Lung (tissue), 12 donors: ENCODE data around the gene SLC17A3. TPM values are rescaled to one million over a fixed set of nuclear protein-coding genes. Genes with fewer than 3 reads are reported as not detected.
A peak's percentile ranks its signal among the peaks of the same experiment; 100 is the strongest.

Source experiments
- ATAC-seq: fragments of 200-7000 bp; cut with Tn5 transposase; one replicate; pipeline ENCODE4 v1.9.1; 2020; ENCODE audit warnings: moderate number of reproducible peaks; ENCODE audit not compliant: insufficient read depth, low FRiP score
- DNase-seq, 3 donors: peaks; one replicate each; pipeline ENCODE4 v3.0.0-alpha.2; 2013 to 2017
- H3K27ac ChIP-seq, 2 donors: one replicate each; pipeline ENCODE4 v1.5.1; 2013; ENCODE audit warnings: mild to moderate bottlenecking in 2 of 2, moderate library complexity in 2 of 2, control low read depth in 1 of 2, inconsistent platforms in 1 of 2, low read depth in 1 of 2, low read length in 1 of 2
- H3K27me3 ChIP-seq, 3 donors: one replicate each; pipeline ENCODE4 v1.5.1; 2013; ENCODE audit warnings: low read length in 2 of 3; ENCODE audit not compliant: control insufficient read depth in 3 of 3, insufficient read depth in 3 of 3
- H3K36me3 ChIP-seq, 4 donors: one replicate each; pipeline ENCODE4 v1.5.1; 2013; ENCODE audit warnings: low read length in 4 of 4, mild to moderate bottlenecking in 1 of 4, moderate library complexity in 1 of 4; ENCODE audit not compliant: control insufficient read depth in 4 of 4, insufficient read depth in 4 of 4
- H3K4me1 ChIP-seq, 5 donors: one replicate each; pipeline ENCODE4 v1.5.1; 2013; ENCODE audit warnings: low read length in 5 of 5, mild to moderate bottlenecking in 2 of 5, moderate library complexity in 1 of 5; ENCODE audit not compliant: control insufficient read depth in 5 of 5, insufficient read depth in 5 of 5
- H3K4me3 ChIP-seq: one replicate; pipeline ENCODE4 v1.5.1; 2013; ENCODE audit warnings: mild to moderate bottlenecking, control low read depth, moderate library complexity
- H3K9ac ChIP-seq, 2 donors: one replicate each; pipeline ENCODE4 v1.5.1; 2013; ENCODE audit warnings: low read length in 2 of 2, control low read depth in 1 of 2; ENCODE audit not compliant: insufficient read depth in 1 of 2
- H3K9me3 ChIP-seq, 4 donors: one replicate each; pipeline ENCODE4 v1.5.1; 2013; ENCODE audit warnings: low read length in 3 of 4, mild to moderate bottlenecking in 1 of 4, moderate library complexity in 1 of 4; ENCODE audit not compliant: control insufficient read depth in 4 of 4, insufficient read depth in 3 of 4
- CTCF ChIP-seq: IDR thresholded peaks from 2 replicates; pipeline ENCODE4 v1.5.1; 2012; ENCODE audit warnings: mild to moderate bottlenecking; ENCODE audit errors: control extremely low read depth, extremely low read depth
- WGBS, 2 donors: extraction: QIAGEN DNeasy Blood & Tissue Kit; methylation state at CpG; one replicate each; pipeline ENCODE4 v1.1.7; 2013; 5-methylcytosine and 5-hydroxymethylcytosine counted together
- polyA plus RNA-seq, 2 donors: library from polyadenylated mRNA; stranded (reverse); fragments of 200-250 nt; gene quantifications; one replicate each; pipeline ENCODE4 v1.2.1, GENCODE V29; 2013
- total RNA-seq, 2 donors: library from RNA; depleted of rRNA in 1 of 2; stranded (reverse); fragments of >200 nt in 1 of 2; gene quantifications; one replicate each; pipeline ENCODE4 v1.2.1, GENCODE V29; 2014 to 2021
- donor health status: control.
- donor health status: control.
- donor health status: Bipolar disorder and iron deficiency.
- donor health status: healthy.
- donor health status: DM: yes; HTN: yes; CAD: no.

SLC17A3 gene
- total and polyA plus RNA-seq, 4 donors: not detected

- TF ChIP-seq CTCF: no peak
- no peak overlapping the region for H3K27ac ChIP-seq
- no peak overlapping the region for H3K9ac ChIP-seq
- no peaks in the 10 kb centered on the region for H3K9me3 ChIP-seq
- no peaks in the 10 kb centered on the region for H3K36me3 ChIP-seq
- ATAC-seq (peak; percentile 62), DNase-seq (no peak)
- H3K4me3 ChIP-seq: no peak overlapping the region
- WGBS, 2 donors: 67 to 68% methylated on average over 2 of the region's 2 CpGs
- peaks cover 0 to 4% (median 2%) of the 10 kb centered on the region in 3 donors for H3K27me3 ChIP-seq
- H3K4me1 ChIP-seq: peaks cover 0 to 1% (median 0%) of the 10 kb centered on the region in 5 donors
These were observed 9.9 kb upstream of the SLC17A3 start for GRCh38 chr6:25883991-25884390.

- Histone ChIP-seq H3K9ac (no peak overlapping the region), H3K4me1 (peaks cover 0 to 1% (median 0%) of the 10 kb centered on the region in 5 donors), H3K27ac (no peak overlapping the region), H3K36me3 (no peaks in the 10 kb centered on the region), H3K27me3 (peaks cover 0 to 4% (median 2%) of the 10 kb centered on the region in 3 donors), H3K4me3 (no peak overlapping the region), H3K9me3 (no peaks in the 10 kb centered on the region)
- ATAC-seq (no peak), DNase-seq (no peak)
- no peak for TF ChIP-seq CTCF
- 82 to 85% methylated on average over 1 of the region's 1 CpG for WGBS, 2 donors
These were observed 9.5 kb upstream of the SLC17A3 start for GRCh38 chr6:25883536-25883935.

- H3K27me3 ChIP-seq: peaks cover 0 to 4% (median 2%) of the 10 kb centered on the region in 3 donors
- H3K9ac ChIP-seq: no peak overlapping the region
- no peaks in the 10 kb centered on the region for H3K36me3 ChIP-seq
- no peak overlapping the region for H3K27ac ChIP-seq
- H3K9me3 ChIP-seq: no peaks in the 10 kb centered on the region
- DNase-seq (peak in 1 of 3 donors; percentile 16), ATAC-seq (no peak)
- TF ChIP-seq CTCF: no peak
- peaks cover 0 to 1% (median 0%) of the 10 kb centered on the region in 5 donors for H3K4me1 ChIP-seq
- WGBS, 2 donors: 32 to 63% methylated on average over 28 of the region's 28 CpGs
- H3K4me3 ChIP-seq: no peak overlapping the region
These were observed 8.0 kb upstream of the SLC17A3 start for GRCh38 chr6:25882051-25882496.

- H3K9ac ChIP-seq: no peak overlapping the region
- no peak for TF ChIP-seq CTCF
- H3K9me3 ChIP-seq: no peaks in the 10 kb centered on the region
- H3K27ac ChIP-seq: no peak overlapping the region
- DNase-seq (no peak), ATAC-seq (no peak)
- H3K36me3 ChIP-seq: no peaks in the 10 kb centered on the region
- H3K4me3 ChIP-seq: no peak overlapping the region
- H3K27me3 ChIP-seq: peaks cover 0 to 4% (median 2%) of the 10 kb centered on the region in 3 donors
- peaks cover 0 to 1% (median 0%) of the 10 kb centered on the region in 5 donors for H3K4me1 ChIP-seq
- WGBS, 2 donors: 90 to 92% methylated on average over 4 of the region's 4 CpGs
These were observed 6.6 kb upstream of the SLC17A3 start for GRCh38 chr6:25880601-25881000.
